ENCODE measurements around the gene CYP2R1. TPM values are rescaled to one million over a fixed set of nuclear protein-coding genes. Genes with fewer than 3 reads are reported as not detected.

The CYP2R1 gene, protein sequence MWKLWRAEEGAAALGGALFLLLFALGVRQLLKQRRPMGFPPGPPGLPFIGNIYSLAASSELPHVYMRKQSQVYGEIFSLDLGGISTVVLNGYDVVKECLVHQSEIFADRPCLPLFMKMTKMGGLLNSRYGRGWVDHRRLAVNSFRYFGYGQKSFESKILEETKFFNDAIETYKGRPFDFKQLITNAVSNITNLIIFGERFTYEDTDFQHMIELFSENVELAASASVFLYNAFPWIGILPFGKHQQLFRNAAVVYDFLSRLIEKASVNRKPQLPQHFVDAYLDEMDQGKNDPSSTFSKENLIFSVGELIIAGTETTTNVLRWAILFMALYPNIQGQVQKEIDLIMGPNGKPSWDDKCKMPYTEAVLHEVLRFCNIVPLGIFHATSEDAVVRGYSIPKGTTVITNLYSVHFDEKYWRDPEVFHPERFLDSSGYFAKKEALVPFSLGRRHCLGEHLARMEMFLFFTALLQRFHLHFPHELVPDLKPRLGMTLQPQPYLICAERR
- 6.3 and 7.2 TPM in 2 replicates for total RNA-seq

GRCh38 chr11:14892036-14892556 is at the start of gene CYP2R1:
Gene CYP2R1, minus strand, starts transcription at chr11:14892231. Its CDS starts 26 bp downstream, at chr11:14892205.

Other genes with a start within 250 kb of the CYP2R1 start
- 2.5 and 4.6 TPM in 2 replicates for gene PDE3B, start 248.4 kb downstream of the CYP2R1 start, total RNA-seq
- gene CALCA, start 80.1 kb upstream of the CYP2R1 start, total RNA-seq, result not detected in 2 replicates
- under 0.01 TPM in 1 of 2 replicates, not detected in the other for gene CALCB, start 181.4 kb upstream of the CYP2R1 start, total RNA-seq
- gene INSC, start 222.7 kb upstream of the CYP2R1 start, total RNA-seq, result 0.79 TPM in 1 of 2 replicates, not detected in the other